NCI-H2196 (cell line): ENCODE measurements around the gene AFG3L2.
A peak's percentile ranks its signal among the peaks of the same experiment; 100 is the strongest.
"Not testable (repeated sequence)": the region's sequence is repeated elsewhere in the genome, so short reads cannot be mapped to it uniquely, and the experiment has no call there.

Experiments used
- DNase-seq: peaks from one replicate; lab custom pipeline; 2025; ENCODE audit not compliant: unreplicated experiment; lab: John Stamatoyannopoulos, UW

AFG3L2 gene

GRCh38 chr18:12397793-12398192 is 20.8 kb upstream of the AFG3L2 start:
- DNase-seq = no peak

DNA sequence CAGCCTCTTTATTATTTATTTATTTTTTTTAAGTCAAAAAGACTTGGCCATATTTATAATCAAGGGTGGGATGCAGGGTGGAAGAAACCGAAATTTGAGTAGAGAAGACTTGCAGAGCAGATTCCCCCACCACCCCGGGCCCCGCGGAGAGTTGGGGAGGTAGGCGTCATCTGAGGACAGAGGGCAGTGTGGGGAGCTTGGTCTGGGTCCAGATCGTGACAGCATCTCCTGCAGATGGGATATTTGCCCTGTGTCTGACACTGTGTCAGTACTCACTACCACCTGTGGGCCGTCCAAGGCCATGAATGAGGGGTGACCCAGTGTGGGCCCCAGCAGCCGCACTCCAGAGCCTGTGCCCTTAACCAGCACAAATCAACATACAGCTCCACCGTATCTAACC is 20.2 kb upstream of the AFG3L2 start:
- no peak for DNase-seq

DNA sequence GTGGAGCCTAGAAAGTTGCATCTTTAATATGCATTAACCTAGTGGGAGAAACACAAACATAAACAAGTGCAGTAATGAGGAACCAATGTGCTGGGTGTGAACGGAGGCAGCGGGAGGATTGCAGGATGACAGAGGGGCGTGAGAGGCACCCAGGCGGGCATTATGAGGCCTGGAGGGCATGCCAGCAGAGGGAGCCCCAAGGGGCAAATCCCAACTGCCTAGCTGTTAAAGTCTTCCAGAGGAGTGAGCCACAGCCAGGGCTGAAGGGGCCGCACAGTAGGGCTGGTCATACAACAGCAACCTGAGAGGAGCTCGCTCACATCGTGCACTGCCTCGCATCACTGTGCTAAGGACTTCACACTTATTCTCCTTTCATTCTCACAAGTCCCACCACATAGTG is 17.4 kb upstream of the AFG3L2 start:
- DNase-seq = no peak

DNA sequence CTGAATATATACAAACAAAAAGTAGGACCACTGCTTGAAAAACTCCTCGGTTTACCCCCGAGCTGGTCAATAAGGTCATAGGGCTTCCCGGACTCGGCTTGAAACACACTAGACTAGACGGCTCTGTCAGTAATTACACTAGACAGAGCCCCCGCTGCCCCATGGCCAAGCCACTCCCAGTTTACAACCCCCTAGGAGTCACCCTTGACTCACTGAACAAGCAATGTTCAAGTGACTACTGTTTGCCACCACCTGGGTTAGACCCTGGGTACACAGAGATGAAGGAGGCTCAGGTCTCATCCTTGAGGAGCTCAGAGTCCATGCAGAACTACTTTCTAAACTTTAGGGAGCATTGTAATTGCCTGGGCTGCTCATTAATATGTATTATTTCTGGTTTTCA is 17.0 kb upstream of the AFG3L2 start:
- DNase-seq = no peak

DNA sequence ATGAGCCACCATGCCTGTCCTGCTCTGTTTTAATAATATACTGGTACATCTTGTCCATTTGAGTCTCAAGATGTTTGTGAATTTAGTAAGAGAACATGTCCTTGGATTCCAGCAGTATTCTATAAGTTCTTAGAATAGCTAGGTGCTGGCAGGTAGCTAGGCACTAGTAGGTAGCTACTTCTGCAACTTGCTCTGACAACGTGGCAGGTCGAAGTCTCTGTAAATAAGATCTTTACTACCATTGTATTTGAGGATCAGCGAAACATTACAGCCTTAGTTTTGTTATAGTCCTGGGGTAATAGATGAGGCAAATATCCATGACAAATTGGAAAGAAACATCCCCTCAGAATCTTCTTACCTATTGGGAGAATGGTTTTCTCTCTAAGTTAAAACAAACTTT is 16.5 kb upstream of the AFG3L2 start:
- no peak for DNase-seq

DNA sequence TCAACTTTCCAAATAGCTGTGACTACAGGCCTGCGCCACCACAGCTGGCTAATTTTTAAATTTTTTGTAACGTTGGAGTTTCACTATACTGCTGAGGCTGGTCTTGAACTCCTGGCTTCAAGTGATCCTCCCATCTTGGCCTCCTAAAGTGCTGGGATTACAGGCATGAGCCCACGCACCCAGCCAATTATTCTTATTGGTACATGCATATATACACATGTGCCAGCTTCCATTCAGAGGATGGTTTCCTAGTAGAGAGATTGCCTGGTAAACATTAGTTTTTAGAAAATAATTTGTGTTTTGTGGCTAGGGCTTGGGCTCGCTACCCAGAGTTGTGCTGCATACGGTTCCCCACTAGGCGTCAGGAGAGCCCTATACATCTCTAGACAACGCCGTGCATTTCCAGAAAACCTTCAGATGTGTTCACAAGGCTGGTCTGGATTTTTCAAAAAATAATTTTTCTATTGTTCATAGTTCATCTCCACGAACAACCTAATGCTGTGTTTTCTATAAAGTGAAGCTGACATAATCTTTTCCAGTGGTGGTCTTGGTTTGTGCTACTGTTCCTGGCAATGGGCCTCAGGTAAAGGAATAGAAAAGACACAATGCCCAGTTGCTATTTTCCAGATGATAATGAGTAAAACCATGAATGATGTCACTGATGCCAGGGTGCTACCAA is 14.6 kb upstream of the AFG3L2 start:
- peak; percentile 84 for DNase-seq

GRCh38 chr18:12388442-12388841 is 11.4 kb upstream of the AFG3L2 start:
- no peak for DNase-seq

DNA sequence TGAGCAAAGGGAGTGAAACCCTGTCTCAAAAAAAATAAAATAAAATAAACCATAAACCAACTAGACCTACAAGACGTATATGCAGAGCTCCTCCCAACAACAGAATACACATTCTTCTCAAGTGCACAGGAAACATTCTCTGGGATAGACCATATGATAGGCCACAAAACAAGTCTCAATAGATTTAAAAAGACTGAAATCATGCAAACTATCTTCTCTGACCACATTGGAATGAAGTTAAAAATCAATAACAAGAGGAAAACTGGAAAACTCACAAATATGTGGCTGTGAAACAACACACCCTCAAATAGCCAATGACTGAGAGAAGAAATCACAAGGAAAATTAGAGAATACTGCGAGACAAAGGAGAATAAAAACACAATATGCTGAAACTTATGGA is 7.2 kb upstream of the AFG3L2 start:
- no peak for DNase-seq

GRCh38 chr18:12383759-12384158 is 6.7 kb upstream of the AFG3L2 start:
- DNase-seq = not testable (repeated sequence)

GRCh38 chr18:12382221-12382814 is 5.3 kb upstream of the AFG3L2 start:
- not testable (repeated sequence) for DNase-seq

- not testable (repeated sequence) for DNase-seq
Measured at GRCh38 chr18:12378198-12378558, 1.2 kb upstream of the AFG3L2 start.

GRCh38 chr18:12377556-12378197 is 650 bp upstream of the AFG3L2 start:
- no peak for DNase-seq

DNA sequence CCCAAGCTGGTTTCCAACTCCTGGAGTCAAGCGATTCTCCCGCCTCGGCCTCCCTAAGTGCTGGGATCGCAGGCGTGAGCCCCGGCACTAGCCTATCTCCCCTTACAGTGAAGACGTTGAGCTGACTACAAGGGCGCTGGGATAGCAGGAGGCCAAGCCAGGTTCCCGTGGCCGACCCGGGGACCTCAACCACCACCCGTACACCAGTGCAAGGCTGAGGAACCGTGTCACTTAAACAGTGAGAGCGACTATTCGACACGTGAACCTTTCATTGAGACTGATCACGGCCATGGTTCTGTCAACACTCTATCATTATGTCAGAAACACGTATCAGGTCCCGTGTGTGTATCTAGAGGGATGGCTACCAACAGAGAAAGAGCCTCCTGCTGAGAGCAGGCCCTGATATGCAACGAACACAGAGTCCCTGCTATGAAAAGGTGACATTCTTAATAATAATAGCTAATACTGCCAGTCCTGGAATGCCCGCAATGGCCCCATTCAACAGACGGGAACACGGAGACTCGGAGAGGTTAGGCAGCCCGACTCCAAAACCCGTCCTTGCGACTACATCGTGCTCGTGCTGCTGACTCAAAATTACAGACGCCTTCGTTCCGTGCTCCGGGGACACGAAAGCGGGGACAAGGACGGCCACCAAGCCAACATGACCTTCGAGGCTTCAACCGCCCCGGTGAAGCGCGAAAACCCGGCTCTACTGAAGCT is 833 bp downstream of the AFG3L2 start:
- DNase-seq = no peak

GRCh38 chr18:12374401-12374800 is 2.6 kb downstream of the AFG3L2 start:
- DNase-seq = no peak

- DNase-seq = no peak
Measured at GRCh38 chr18:12373771-12374116, 3.3 kb downstream of the AFG3L2 start.

DNA sequence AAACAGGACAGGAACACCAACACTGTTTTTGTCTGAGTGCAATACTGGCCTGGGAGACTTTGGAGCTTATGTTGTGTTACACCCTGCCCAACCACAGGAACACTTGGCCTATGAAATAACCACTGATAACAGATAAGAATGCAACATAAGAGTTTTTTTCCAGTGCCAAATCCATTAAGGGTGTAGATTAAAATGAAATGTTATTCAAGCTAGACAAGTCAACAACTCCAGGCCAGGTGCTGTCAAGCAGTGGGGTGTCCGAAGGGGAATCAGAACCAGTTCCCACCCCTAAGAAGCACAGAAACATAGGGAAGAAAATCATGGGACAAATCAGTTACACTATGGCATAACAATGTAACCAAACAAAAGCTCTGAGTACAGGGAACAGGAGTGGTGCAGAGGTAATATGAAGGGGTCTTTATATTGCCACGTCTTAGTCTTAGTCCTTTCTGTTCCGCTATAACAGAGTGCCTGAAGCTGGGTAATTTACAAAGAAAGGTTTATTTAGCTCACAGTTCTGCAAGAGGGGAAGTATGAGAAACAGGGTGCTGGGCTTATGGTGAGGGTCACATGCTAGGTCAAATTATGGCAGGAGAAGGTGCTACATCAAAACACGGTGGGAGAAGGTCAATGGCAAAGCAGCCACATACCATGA is 3.8 kb downstream of the AFG3L2 start:
- no peak for DNase-seq

GRCh38 chr18:12372406-12372805 is 4.6 kb downstream of the AFG3L2 start:
- DNase-seq = no peak

- DNase-seq = no peak
Measured at GRCh38 chr18:12371590-12371989, 5.4 kb downstream of the AFG3L2 start.

- DNase-seq = no peak
Measured at GRCh38 chr18:12369211-12369610, 7.8 kb downstream of the AFG3L2 start.

DNA sequence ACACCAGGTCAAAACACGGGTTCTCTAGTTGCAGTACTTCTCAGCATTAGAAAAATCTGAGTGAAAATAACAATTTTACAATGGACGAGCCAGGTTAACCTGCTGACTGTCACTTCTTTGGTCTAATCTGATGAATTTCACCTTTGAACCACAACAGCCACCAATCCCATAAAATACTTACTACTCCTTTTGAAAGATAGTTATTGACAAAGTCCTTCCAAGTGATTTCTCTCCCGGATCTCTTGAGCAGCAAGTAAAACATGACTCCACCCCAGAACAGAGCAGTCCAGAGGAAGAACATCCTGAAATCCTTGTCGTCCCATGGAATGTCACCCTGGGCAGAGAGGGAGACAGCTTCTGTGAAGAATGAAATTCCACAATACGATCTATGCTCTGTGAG is 10.2 kb downstream of the AFG3L2 start:
- DNase-seq = no peak

- no peak for DNase-seq
Measured at GRCh38 chr18:12366379-12366778, 10.6 kb downstream of the AFG3L2 start.
